Measurements from ENCODE around the gene ZNF579.

GRCh38 chr19:55616395-55616875, 35.8 kb upstream of the ZNF579 start:
- TF ChIP-seq POLR2AphosphoS5 (IDR thresholded peaks at IDR 0.05; ENCODE audit: low read depth, low read length) = no peak
- TF ChIP-seq TAF1 (IDR thresholded peaks at IDR 0.05; ENCODE audit: low read depth, low read length) = no peak
- TF ChIP-seq POLR2A (IDR thresholded peaks at IDR 0.05; ENCODE audit: low read depth, low read length) = no peak
- TF ChIP-seq PAX5 (IDR thresholded peaks at IDR 0.05; ENCODE audit: insufficient read depth, low read length, severe bottlenecking) = no peak
- no peak for TF ChIP-seq POU2F2 (IDR thresholded peaks at IDR 0.05; ENCODE audit: low read depth, low read length)
- no peak for TF ChIP-seq SPI1 (IDR thresholded peaks at IDR 0.05; ENCODE audit: low read depth, low read length)
